Peyer's patch (tissue), 4 donors: ENCODE results near the gene SRRM3.

Experiments used
- POLR2A ChIP-seq, 2 donors: fragments of 450-650 bp; IDR thresholded peaks; one replicate each; pipeline ENCODE4 v1.5.1; 2017; ENCODE audit warnings: antibody characterized with exemption in 2 of 2, mild to moderate bottlenecking in 2 of 2, moderate library complexity in 2 of 2
- TF ChIP-seq, protein P1 (sequence below), 6 experiments: fragments of 450-650 bp in 4 of 6; fragments of 200-600 bp in 2 of 6; sonication (generic) in 1 of 6; IDR thresholded peaks; one replicate each; pipeline ENCODE4 v1.5.1; 2017 to 2019; ENCODE audit warnings: antibody characterized with exemption in 6 of 6, mild to moderate bottlenecking in 3 of 6, moderate library complexity in 1 of 6

DNA sequence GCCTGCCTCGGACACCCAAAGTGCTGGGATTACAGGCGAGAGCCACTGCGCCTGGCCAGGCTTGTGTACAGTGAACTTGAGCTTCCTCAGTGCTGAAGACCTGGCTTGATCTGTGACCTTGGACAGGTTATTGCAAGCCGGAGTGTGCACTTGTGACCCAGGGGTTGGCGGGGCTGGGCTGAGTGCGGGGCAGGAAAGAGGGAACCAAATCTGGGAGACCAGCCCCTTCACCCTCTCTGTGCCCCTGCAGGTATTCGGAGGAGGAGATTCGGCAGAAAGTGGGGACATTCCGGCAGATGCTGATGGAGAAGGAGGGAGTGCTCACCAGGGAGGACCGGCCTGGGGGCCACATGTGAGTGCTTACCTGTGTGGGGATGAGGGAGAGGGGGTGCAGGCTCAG, 46.2 kb downstream of the SRRM3 start:
- TF ChIP-seq, protein P1, sequence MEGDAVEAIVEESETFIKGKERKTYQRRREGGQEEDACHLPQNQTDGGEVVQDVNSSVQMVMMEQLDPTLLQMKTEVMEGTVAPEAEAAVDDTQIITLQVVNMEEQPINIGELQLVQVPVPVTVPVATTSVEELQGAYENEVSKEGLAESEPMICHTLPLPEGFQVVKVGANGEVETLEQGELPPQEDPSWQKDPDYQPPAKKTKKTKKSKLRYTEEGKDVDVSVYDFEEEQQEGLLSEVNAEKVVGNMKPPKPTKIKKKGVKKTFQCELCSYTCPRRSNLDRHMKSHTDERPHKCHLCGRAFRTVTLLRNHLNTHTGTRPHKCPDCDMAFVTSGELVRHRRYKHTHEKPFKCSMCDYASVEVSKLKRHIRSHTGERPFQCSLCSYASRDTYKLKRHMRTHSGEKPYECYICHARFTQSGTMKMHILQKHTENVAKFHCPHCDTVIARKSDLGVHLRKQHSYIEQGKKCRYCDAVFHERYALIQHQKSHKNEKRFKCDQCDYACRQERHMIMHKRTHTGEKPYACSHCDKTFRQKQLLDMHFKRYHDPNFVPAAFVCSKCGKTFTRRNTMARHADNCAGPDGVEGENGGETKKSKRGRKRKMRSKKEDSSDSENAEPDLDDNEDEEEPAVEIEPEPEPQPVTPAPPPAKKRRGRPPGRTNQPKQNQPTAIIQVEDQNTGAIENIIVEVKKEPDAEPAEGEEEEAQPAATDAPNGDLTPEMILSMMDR (IDR thresholded peaks at IDR 0.05), result no peak
- no peak for TF ChIP-seq POLR2A (IDR thresholded peaks at IDR 0.05)
